Coronary artery (tissue), 2 donors: ENCODE results near the gene SIK3.
"Not testable (repeated sequence)": the region's sequence is repeated elsewhere in the genome, so short reads cannot be mapped to it uniquely, and the experiment has no call there.

ENCODE experiments used
- DNase-seq: peaks from one replicate; pipeline ENCODE4 v3.0.0-alpha.2; 2017; ENCODE audit warnings: low spot score
- H3K27ac ChIP-seq, 2 donors: fragments of 200-600 bp; sonication (generic); one replicate each; pipeline ENCODE4 v1.5.1; 2016 to 2019
- H3K4me3 ChIP-seq: fragments of 200-600 bp; sonication (generic); 2 replicates; pipeline ENCODE4 v1.5.1; 2016; ENCODE audit warnings: mild to moderate bottlenecking, moderate library complexity
- CTCF ChIP-seq: fragments of 200-600 bp; sonication (generic); IDR thresholded peaks from one replicate; pipeline ENCODE4 v1.5.1; 2019; ENCODE audit warnings: antibody characterized with exemption

Gene SIK3

GRCh38 chr11:117098269-117099232 is at the start of gene SIK3:
SIK3 (minus strand) TSS chr11:117098428; CDS start chr11:117098415, 13 bp downstream.
- peak within 1 kb of the TSS; percentile 99 for H3K4me3 ChIP-seq
- peak; percentile 95 for DNase-seq
- H3K27ac ChIP-seq: peak within 1 kb of the TSS; percentile 99
- TF ChIP-seq CTCF: no peak

- TF ChIP-seq CTCF: no peak
- H3K27ac ChIP-seq: peak overlapping the region in 1 of 2 donors; percentile 17
- no peak overlapping the region for H3K4me3 ChIP-seq
Observed at GRCh38 chr11:117146521-117146920, 48.3 kb upstream of the SIK3 start.

GRCh38 chr11:117145393-117145761 is 47.1 kb upstream of the SIK3 start:
- Histone ChIP-seq H3K27ac (peak overlapping the region; percentile 93 to 98), H3K4me3 (peak overlapping the region; percentile 92)
- DNase-seq: no peak
- TF ChIP-seq CTCF: no peak

More at GRCh38 chr11:117146521-117146920, 48.3 kb upstream of the SIK3 start:
- no peak for DNase-seq

GRCh38 chr11:117144477-117145392 is 46.5 kb upstream of the SIK3 start:
- Histone ChIP-seq H3K27ac (peak overlapping the region; percentile 93 to 98), H3K4me3 (peak overlapping the region; percentile 92)
- no peak for TF ChIP-seq CTCF
- DNase-seq: peak; percentile 77

GRCh38 chr11:117143871-117144476 is 45.7 kb upstream of the SIK3 start, which contains the start of gene PAFAH1B2:
PAFAH1B2 (plus strand) TSS chr11:117144287; CDS start chr11:117152448, 8,161 bp downstream.
- peak; percentile 96 for DNase-seq
- Histone ChIP-seq H3K27ac (peak within 1 kb of the TSS; percentile 93 to 98), H3K4me3 (peak within 1 kb of the TSS; percentile 92)
- no peak for TF ChIP-seq CTCF

GRCh38 chr11:117143390-117143789 is 45.2 kb upstream of the SIK3 start:
- no peak for DNase-seq
- H3K4me3 ChIP-seq: peak overlapping the region; percentile 92
- no peak for TF ChIP-seq CTCF
- H3K27ac ChIP-seq: peak overlapping the region; percentile 93 to 98

- peak overlapping the region in 1 of 2 donors; percentile 69 for H3K27ac ChIP-seq
- not testable (repeated sequence) for H3K4me3 ChIP-seq, DNase-seq
Observed at GRCh38 chr11:117137223-117138086, 39.2 kb upstream of the SIK3 start.

GRCh38 chr11:117134979-117135378 is 36.8 kb upstream of the SIK3 start:
- not testable (repeated sequence) for H3K4me3 ChIP-seq, DNase-seq, H3K27ac ChIP-seq
